ENCODE measurements around the gene DUS2. TPM values are rescaled to one million over a fixed set of nuclear protein-coding genes. Genes with fewer than 3 reads are reported as not detected.
"Not testable (repeated sequence)": the region's sequence is repeated elsewhere in the genome, so short reads cannot be mapped to it uniquely, and the experiment has no call there.

Gene DUS2
- total and polyA plus RNA-seq, 8 donors: 13.9 to 22.4 (median 16.6) TPM

GRCh38 chr16:67993207-67994039 is 29.7 kb upstream of the DUS2 start:
- peak; percentile 98 for ATAC-seq
- intact Hi-C loops (cut with DNase I): no loop called here

DNA sequence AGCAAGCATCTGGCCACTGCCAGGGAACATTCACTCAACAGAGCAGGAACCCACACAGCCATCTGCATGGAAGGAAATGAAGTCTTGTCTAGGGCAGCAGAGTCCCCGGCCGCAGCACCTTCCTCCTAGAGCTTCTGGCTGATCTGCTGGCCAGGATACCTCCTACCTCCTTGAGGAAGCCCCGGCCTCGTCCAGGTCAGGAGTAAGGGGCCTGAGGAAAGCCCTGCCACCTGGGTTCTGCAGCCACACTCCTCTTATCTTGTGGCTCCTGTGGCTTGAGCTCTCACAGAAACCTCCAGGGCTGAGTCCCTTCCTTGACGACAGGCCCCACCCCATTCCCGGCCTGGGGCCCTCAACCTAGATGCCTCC is 29.1 kb upstream of the DUS2 start:
- H3K4me1 ChIP-seq: peaks cover 9 to 49% of the 10 kb centered on the region in 2 donors
- H3K36me3 ChIP-seq; H3K9me3 ChIP-seq; H3K27me3 ChIP-seq; intact Hi-C loops (cut with DNase I); DNase-seq; ATAC-seq: not testable (repeated sequence)
- peak overlapping the region in 1 of 2 donors; percentile 37 for H3K4me3 ChIP-seq
- peak overlapping the region; percentile 78 to 89 for H3K27ac ChIP-seq

More at GRCh38 chr16:67993207-67994039, 29.7 kb upstream of the DUS2 start:
- TF ChIP-seq, protein P1, sequence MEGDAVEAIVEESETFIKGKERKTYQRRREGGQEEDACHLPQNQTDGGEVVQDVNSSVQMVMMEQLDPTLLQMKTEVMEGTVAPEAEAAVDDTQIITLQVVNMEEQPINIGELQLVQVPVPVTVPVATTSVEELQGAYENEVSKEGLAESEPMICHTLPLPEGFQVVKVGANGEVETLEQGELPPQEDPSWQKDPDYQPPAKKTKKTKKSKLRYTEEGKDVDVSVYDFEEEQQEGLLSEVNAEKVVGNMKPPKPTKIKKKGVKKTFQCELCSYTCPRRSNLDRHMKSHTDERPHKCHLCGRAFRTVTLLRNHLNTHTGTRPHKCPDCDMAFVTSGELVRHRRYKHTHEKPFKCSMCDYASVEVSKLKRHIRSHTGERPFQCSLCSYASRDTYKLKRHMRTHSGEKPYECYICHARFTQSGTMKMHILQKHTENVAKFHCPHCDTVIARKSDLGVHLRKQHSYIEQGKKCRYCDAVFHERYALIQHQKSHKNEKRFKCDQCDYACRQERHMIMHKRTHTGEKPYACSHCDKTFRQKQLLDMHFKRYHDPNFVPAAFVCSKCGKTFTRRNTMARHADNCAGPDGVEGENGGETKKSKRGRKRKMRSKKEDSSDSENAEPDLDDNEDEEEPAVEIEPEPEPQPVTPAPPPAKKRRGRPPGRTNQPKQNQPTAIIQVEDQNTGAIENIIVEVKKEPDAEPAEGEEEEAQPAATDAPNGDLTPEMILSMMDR (IDR thresholded peaks at IDR 0.05): peak; percentile 99
- peak overlapping the region; percentile 17 to 37 for H3K4me3 ChIP-seq
- H3K9me3 ChIP-seq: no peaks in the 10 kb centered on the region
- H3K36me3 ChIP-seq: peaks cover 0 to 4% of the 10 kb centered on the region in 2 donors
- no peaks in the 10 kb centered on the region for H3K27me3 ChIP-seq
- peak; percentile 57 to 97 (median 82) for DNase-seq
- H3K4me1 ChIP-seq: peaks cover 9 to 51% of the 10 kb centered on the region in 2 donors
- peak overlapping the region; percentile 78 to 89 for H3K27ac ChIP-seq

DNA sequence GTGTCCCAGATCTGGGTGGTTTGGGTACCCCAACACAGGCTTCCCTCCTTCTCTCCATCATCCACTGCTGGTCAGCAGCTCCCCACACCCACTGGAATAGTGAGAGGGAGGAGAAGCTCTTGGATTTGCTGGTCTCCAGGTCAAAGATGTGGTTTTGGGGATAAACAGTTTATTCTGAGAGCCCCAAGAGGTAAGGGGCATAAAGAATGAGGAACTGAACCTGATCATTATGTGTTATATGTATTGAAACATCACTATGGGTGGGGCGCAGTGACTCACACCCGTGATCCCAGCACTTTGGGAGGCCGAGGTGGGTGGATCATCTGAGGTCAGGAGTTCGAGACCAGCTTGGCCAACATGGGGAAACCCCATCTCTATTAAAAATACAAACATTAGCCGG is 27.7 kb upstream of the DUS2 start:
- H3K9me3 ChIP-seq: no peaks in the 10 kb centered on the region
- intact Hi-C loops (cut with DNase I): no loop called here
- H3K36me3 ChIP-seq: peaks cover 0 to 4% of the 10 kb centered on the region in 2 donors
- H3K27ac ChIP-seq: peak overlapping the region in 1 of 2 donors; percentile 1
- no peaks in the 10 kb centered on the region for H3K27me3 ChIP-seq
- TF ChIP-seq, protein P1 (IDR thresholded peaks at IDR 0.05): no peak
- H3K4me3 ChIP-seq: no peak overlapping the region
- ATAC-seq (no peak), DNase-seq (no peak)
- H3K4me1 ChIP-seq: peaks cover 9 to 62% of the 10 kb centered on the region in 2 donors

DNA sequence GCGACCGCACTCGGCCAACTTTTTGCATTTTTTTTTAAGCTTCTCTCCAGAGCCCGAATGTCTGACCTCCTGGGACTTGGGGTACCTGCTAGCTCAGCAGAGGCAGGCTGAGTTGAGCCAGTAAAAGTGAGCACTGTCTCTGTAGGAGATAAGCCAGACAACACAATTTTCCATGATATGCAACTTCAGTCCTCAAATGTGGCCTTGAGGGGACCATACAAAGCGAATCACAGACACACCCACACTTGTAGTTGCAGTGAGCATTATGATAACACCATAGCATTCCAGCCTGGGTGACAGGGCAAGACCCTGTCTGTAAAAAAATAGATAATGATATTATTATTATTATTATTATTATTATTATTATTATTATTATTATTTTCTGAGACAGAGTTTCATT is 26.4 kb upstream of the DUS2 start:
- Histone ChIP-seq H3K4me1 (peaks cover 9 to 73% of the 10 kb centered on the region in 2 donors), H3K27me3 (no peaks in the 10 kb centered on the region), H3K27ac (peak overlapping the region in 1 of 2 donors; percentile 23), H3K9me3 (no peaks in the 10 kb centered on the region), H3K4me3 (no peak overlapping the region), H3K36me3 (peaks cover 0 to 2% of the 10 kb centered on the region in 2 donors)
- intact Hi-C loops (cut with DNase I): no loop called here
- ATAC-seq (no peak), DNase-seq (no peak)
- TF ChIP-seq, protein P1 (IDR thresholded peaks at IDR 0.05): no peak

- H3K4me3 ChIP-seq; H3K27me3 ChIP-seq; ATAC-seq; intact Hi-C loops (cut with DNase I); H3K9me3 ChIP-seq; H3K36me3 ChIP-seq; DNase-seq: not testable (repeated sequence)
- Histone ChIP-seq H3K27ac (peak overlapping the region in 1 of 2 donors; percentile 89), H3K4me1 (peaks cover 4 to 65% of the 10 kb centered on the region in 2 donors)
Measured at GRCh38 chr16:67998231-67998778, 24.8 kb upstream of the DUS2 start.

DNA sequence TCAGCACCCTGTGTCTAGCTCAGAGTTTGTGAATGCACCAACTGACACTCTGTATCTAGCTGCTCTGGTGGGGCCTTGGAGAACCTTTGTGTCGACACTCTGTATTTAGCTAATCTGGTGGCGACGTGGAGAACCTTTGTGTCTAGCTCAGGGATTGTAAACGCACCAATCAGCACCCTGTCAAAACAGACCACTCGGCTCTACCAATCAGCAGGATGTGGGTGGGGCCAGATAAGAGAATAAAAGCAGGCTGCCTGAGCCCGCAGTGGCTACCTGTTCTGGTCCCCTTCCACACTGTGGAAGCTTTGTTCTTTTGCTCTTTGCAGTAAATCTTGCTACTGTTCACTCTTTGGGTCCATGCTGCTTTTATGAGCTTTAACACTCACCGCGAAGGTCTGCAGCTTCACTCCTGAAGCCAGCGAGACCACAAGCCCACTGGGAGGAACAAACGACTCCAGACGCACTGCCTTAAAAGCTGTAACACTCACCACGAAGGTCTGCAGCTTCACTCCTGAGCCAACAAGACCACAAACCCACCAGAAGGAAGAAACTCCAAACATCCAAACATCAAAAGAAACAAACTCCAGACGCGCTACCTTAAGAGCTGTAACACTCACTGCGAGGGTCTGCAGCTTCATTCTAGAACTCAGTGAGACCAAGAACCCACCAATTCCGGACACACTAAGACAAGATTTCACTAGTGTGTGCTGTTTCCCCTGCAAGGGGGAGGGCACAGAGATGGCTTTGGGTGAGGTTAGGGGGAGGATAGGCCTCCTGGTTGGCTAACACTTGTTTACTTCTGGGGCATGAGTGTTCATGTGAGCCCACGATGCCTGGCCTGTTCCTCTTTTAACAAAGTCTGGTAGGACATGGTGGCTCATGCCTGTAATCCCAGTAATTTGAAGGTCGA is 24.1 kb upstream of the DUS2 start, which contains the start of gene DPEP2:
Gene DPEP2, minus strand, starts transcription at position 706 of the 910 bp plus-strand sequence. CDS start 6,272 bp downstream, outside the sequence.
- H3K27ac ChIP-seq: peak within 1 kb of the TSS; percentile 77 to 89
- H3K27me3 ChIP-seq; intact Hi-C loops (cut with DNase I); H3K9me3 ChIP-seq; H3K36me3 ChIP-seq: not testable (repeated sequence)
- DNase-seq: peak in 2 of 4 donors; percentile 40 to 70
- peak within 1 kb of the TSS in 1 of 2 donors; percentile 23 for H3K4me3 ChIP-seq
- peaks cover 0 to 58% of the 10 kb centered on the region in 2 donors for H3K4me1 ChIP-seq
- peak; percentile 90 for ATAC-seq
